GM19468 (cell line): ENCODE results near the gene C15orf61.

Source experiments
- ATAC-seq: cut with Tn5 transposase; IDR thresholded peaks from one replicate; pipeline ENCODE4 v1.9.1; 2021; ENCODE audit warnings: mild to moderate bottlenecking, moderate library complexity, moderate number of reproducible peaks; ENCODE audit not compliant: unreplicated experiment; ENCODE audit errors: extremely low read depth

C15orf61 gene

GRCh38 chr15:67521029-67521782 lies at the start of gene C15orf61:
C15orf61 (plus strand) TSS chr15:67521131; CDS start chr15:67521249, 118 bp downstream.
- ATAC-seq = peak; percentile 54

DNA sequence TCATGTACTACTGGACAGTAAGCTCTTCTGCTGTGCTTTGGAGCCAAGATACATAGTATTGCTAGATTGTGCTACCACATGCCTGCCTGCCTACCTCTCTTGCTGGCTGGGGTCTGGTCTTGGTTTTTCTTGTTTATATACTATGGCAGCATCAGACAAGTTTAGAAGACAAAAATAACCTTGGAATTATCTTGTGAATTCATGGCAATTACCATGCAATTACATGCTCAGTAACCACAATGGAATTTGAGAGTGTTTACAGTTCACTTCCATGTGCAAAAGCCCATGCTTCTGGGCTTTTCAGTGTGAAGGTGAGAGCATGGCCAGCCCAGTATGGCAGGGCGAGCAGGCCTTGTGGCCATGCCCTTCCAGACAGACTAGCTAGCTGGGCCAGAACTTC lies 48.0 kb upstream of the C15orf61 start:
- ATAC-seq = no peak

DNA sequence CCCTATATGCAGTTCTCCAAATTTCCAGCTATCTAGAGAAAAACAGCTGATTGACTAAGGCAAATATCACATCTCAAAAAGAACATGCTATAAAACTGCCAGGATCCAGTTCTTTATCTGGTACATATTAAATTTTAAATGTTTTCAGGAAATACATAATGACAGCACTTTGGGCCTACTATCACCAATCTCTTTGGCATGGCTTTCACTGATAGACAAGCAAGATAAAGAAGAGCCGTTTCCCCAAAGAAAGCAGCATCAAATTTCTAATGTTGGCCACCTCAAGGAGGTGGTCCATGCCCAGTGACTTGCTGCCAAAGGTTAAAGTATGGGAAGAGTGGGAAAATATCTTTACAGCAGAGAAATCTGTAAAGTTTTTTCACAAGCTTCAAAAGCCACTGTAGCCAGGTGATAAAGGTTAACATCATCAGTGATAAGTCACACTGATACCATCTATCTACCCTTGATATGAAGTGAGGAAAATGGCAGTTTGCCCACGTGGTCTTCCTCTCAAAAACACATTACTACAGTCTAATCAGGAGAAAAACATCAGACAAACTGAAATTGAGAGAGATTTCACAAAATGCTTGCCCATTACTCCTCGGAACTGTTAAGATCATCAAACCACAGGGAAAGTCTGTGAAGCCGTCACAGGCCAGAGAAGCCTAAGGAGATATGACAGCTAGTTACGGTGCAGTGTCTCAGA lies 46.4 kb upstream of the C15orf61 start:
- no peak for ATAC-seq

DNA sequence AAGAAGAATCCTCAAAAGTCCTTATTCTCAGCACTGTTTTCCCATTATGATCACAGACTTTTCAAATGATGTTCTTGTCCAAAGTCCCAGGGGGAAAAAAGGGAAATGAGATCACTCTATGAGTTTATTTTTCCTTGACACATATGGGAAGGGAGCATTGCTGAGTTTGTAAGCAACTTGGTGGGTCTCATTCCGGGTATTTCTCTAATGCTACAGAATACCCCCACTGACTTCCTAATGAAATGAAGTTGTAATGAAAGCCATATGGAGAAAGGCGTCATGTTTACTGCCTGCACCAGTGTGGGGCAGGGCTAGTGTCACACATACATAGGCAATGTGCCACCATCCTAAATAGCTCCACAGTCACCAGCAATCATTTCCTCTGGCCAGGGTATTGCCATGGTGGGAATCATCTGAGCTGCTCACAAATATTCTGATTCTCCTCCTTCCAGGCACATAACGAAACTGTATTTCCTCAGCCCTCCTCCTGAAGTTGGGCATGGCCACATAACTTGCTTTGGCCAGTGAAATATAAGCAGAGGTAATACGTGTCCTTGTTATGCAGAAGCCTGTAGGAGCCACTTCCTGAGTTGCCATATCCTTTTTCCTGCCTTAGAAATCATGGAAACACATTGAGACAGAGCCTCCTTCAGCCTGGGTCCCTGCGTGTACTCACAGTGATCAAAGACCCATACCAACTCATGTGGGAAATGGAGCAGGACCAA lies 41.0 kb upstream of the C15orf61 start:
- ATAC-seq = no peak

- ATAC-seq = no peak
These were observed 40.2 kb upstream of the C15orf61 start for GRCh38 chr15:67480741-67481140.

DNA sequence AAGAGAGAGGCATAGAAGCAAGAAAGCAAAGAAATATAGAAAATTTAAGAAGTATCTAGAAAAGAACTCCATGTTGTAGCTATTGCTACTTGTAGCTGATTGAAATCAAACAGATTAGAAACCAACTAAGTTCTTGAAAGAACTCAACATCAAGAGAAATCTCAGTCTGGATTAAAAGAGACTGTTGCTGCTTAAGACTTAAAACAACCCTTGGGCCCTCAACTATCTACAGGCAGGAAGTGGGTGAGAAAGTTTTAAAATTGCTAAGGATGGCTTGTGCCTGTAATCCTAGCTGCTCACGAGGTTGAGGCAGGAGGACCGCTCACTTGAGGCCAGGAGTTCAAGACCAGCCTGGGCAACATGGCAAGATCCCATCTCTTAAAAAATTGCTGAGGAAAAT lies 39.3 kb upstream of the C15orf61 start:
- ATAC-seq = no peak

- ATAC-seq = no peak
These were observed 25.3 kb upstream of the C15orf61 start for GRCh38 chr15:67495585-67495984.

- no peak for ATAC-seq
These were observed 19.6 kb upstream of the C15orf61 start for GRCh38 chr15:67501177-67501835.

DNA sequence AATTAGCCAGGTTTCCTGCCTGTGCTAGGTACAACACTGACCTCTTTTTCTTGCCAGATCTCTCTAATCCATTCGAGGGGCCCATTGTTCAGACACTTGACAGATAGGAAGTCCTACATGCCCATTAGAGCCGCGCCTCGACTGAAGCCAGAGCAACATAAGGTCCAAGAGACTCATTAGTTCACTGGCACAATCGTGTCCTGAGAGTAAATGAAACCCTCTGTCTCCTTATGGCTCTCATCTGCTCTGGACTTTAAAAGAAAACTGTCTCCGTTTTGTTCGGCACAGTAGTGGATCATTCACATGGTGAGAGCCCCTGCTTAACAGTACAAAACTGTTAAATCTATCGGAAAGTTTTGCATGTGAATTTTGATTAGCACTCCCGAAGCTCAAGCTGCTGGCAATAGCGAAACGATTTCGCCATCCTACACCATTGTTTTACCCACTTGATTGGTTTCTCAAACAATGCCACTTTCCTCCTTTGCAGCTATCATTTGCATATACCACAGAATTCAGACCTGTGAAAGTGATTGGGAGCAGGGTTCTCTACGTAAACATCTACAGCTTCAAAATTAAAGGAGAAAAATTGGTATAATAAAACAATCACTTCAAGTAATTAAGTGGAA lies 19.0 kb upstream of the C15orf61 start:
- ATAC-seq = no peak

GRCh38 chr15:67504056-67504455 lies 16.9 kb upstream of the C15orf61 start:
- no peak for ATAC-seq

DNA sequence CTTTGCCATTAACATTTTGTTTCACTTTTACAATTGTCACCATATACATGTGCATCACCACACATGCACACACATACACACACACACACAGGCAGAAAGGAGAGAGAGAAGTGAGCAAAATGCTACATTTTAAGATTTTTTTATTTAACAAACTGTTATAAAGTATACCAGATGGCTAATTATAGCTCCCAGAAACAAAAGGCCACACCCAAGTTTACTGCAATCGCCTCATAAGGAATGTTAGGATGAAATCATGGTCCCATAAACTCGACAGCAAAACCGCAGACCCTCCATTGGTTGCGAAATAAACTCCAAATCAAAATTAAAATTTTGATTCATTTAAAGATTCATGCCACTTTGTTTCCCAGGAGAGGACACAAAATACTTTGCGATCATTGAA lies 16.1 kb upstream of the C15orf61 start:
- no peak for ATAC-seq

- ATAC-seq = no peak
These were observed 15.0 kb upstream of the C15orf61 start for GRCh38 chr15:67505675-67506572.

- no peak for ATAC-seq
These were observed 13.9 kb upstream of the C15orf61 start for GRCh38 chr15:67506775-67507747.

GRCh38 chr15:67508407-67508806 lies 12.5 kb upstream of the C15orf61 start:
- ATAC-seq = no peak

GRCh38 chr15:67509918-67510317 lies 11.0 kb upstream of the C15orf61 start:
- no peak for ATAC-seq

DNA sequence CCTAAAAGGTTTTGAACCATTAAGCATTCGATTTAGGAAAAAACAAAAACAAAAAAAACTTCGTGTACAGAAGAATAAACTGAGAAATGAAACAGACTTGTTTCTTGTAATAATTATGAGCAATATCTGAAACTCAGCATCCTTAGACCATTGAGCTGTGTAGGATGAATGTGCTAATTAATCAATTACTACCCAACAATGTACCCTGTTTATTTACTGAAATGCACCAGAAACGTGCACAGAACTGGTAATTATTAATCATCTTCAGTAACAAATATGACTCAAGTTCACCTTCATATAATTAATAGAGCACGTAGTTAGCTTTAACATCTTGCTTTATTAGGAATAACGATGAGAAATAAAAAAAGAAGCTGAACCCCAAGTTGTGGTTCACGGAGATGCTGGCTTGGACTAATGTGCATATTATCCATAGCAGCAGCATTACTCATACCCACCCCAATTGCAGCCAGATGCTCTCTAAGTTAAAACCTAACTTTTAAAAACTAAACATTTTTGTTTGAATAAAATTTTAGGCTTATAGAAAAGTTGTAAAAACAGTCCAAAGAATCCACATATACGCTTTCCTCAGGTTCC lies 10.2 kb upstream of the C15orf61 start:
- no peak for ATAC-seq

- ATAC-seq = no peak
These were observed 9.3 kb upstream of the C15orf61 start for GRCh38 chr15:67511606-67512005.

DNA sequence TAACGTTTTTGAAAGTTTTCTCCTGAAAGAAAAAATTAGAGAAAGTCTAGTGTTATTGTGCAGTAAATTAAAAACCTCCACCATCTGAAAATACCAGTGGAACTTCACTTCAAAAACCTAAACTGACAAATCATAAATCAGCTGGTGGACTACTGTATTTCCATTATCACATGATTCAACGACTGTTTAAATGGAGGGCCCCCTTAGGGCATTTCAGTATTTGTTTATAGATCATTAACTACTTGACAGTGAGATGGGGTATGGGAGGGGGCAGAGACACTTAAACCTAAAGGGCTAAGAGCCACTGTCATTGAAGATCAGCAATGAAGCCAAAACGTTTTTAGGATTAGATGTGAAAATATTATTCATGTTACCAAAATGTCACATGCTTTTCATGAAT lies 8.8 kb upstream of the C15orf61 start:
- no peak for ATAC-seq
